T-helper 1 cell treated with Interleukin-12 subunit alpha and Interleukin-12 subunit beta and Interleukin-4 antibody, amounts not matched to agents 30 μg/mL and 1 μg/mL, for 36 hours (primary cell): Measurements from ENCODE around the gene RGS19.
A peak's percentile ranks its signal among the peaks of the same experiment; 100 is the strongest.

ENCODE experiments used
- H3K27ac Mint-ChIP-seq: one replicate; pipeline ENCODE4 v1.8.0; 2021; ENCODE audit warnings: mild to moderate bottlenecking, mixed read lengths
- H3K27me3 Mint-ChIP-seq: one replicate; pipeline ENCODE4 v1.8.0; 2021; ENCODE audit warnings: low read depth, mixed read lengths
- H3K36me3 Mint-ChIP-seq: one replicate; pipeline ENCODE4 v1.8.0; 2021; ENCODE audit warnings: low read depth, mixed read lengths
- H3K4me1 Mint-ChIP-seq: one replicate; pipeline ENCODE4 v1.8.0; 2021; ENCODE audit warnings: low read depth, mixed read lengths
- H3K4me3 Mint-ChIP-seq: one replicate; pipeline ENCODE4 v1.8.0; 2021; ENCODE audit warnings: mild to moderate bottlenecking, moderate library complexity, mixed read lengths
- H3K9me3 Mint-ChIP-seq: one replicate; pipeline ENCODE4 v1.8.0; 2021; ENCODE audit warnings: mixed read lengths

The RGS19 gene

DNA sequence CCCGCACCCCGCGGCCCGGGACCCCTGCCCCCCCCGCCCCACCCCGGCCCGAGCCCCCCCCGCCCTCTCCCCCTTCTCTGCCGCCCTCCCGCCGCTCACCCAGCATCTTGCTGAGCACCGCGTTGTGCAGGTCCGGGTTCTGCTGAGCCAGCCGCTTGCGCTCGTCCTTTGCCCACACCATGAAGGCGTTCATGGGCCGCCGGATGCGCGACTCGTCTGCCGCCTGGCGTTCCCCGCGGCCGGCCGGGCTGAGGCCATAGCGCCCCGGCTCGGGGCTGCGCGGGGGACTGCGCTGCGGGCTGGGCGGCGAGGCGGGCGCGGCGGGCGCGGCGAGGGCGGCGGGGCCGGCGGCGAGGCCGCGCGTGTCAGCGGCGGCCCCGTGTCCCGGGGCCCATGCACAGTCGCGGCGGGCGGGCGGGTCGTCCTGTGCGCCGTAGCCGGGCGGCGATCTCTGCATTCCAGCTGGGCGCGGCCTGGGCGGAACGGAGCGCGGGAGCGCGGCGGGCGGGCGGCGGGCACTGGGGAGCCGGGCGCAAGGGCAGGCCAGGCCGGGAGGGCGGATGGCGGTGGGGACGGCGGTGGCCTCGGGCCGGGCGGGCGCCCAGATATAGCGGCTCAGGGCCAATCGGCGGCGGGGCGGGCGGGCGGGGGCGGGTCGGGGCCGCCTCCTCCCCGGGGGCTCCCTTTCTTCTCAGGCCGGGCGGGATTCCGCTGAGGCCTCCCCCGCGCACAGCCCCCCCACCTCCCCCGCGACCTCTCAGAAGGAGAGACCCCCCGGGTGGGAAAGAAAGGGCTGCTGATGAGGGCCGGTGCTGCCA is 30.0 kb downstream of the RGS19 start, which contains the start of gene SOX18:
Gene SOX18, minus strand, starts transcription at position 580 of the 818 bp plus-strand sequence. Its CDS starts 123 bp downstream, at position 457.
- no peaks in the 10 kb centered on the region for H3K36me3 Mint-ChIP-seq
- H3K27me3 Mint-ChIP-seq: peaks cover 43% of the 10 kb centered on the region
- H3K27ac Mint-ChIP-seq: no peak within 1 kb of the TSS
- peak within 1 kb of the TSS; percentile 71 for H3K4me3 Mint-ChIP-seq
- H3K9me3 Mint-ChIP-seq: no peaks in the 10 kb centered on the region
- peaks cover 10% of the 10 kb centered on the region for H3K4me1 Mint-ChIP-seq

DNA sequence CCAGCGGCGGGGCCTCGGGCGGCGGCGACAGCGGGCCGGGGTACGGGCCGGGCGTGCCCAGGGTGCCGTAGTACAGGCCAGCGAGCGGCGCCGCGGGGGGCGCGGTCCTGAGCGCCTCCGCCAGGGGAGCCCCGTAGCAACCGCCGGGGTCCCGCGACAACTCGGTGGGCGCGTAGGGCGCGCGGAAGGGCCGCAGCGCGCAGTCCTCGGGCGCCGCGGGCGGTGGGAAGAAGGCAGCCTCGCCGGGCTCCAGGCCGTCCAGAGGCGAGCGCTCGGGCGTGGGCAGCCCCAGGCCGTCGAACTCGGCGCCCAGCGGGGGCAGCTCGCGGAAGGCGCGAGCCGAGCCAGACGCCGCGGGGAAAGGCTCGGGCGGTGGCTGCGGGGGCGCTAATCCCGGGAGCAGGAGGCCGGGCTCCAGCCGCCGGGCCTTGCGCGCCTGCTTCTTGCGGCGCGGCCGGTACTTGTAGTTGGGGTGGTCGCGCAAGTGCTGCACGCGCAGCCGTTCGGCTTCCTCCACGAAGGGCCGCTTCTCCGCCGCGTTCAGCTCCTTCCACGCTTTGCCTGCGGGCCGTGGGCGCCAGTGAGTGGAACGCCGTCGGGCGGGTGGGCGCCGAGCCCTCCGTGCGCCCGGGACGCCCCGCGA is 30.8 kb downstream of the RGS19 start:
- Mint-ChIP-seq H3K27me3 (peaks cover 43% of the 10 kb centered on the region), H3K36me3 (no peaks in the 10 kb centered on the region), H3K4me1 (peaks cover 15% of the 10 kb centered on the region), H3K9me3 (no peaks in the 10 kb centered on the region), H3K27ac (no peak overlapping the region), H3K4me3 (no peak overlapping the region)

DNA sequence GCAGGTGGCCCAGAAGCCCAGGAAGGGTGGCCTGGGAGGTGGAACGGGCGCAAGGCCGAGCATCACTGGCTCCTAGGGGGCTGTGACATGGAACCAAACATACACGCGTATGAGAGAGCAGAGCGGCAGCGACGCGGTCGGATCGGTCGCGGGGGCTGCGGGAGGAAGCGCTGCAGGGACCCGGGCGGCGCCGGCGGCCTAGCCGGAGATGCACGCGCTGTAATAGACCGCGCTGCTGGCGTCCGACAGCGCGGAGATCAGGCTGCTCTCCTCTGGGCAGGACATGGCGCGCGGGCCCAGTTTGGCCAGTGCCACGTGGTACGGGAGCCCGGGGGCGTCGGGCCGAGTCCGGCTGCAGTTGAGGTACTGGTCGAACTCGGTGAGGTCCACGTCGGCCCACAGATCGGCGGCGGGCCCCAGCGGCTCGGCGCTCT is 31.3 kb downstream of the RGS19 start:
- Mint-ChIP-seq H3K9me3 (no peaks in the 10 kb centered on the region), H3K4me3 (no peak overlapping the region), H3K27ac (no peak overlapping the region), H3K4me1 (peaks cover 16% of the 10 kb centered on the region), H3K36me3 (no peaks in the 10 kb centered on the region), H3K27me3 (peaks cover 43% of the 10 kb centered on the region)

- Mint-ChIP-seq H3K9me3 (no peaks in the 10 kb centered on the region), H3K36me3 (no peaks in the 10 kb centered on the region), H3K27me3 (peaks cover 43% of the 10 kb centered on the region), H3K4me3 (no peak overlapping the region), H3K4me1 (peaks cover 17% of the 10 kb centered on the region), H3K27ac (no peak overlapping the region)
Measured at GRCh38 chr20:64047046-64047389, 32.3 kb downstream of the RGS19 start.

- Mint-ChIP-seq H3K9me3 (no peaks in the 10 kb centered on the region), H3K27me3 (peaks cover 31% of the 10 kb centered on the region), H3K4me3 (no peak overlapping the region), H3K4me1 (peaks cover 23% of the 10 kb centered on the region), H3K27ac (no peak overlapping the region), H3K36me3 (no peaks in the 10 kb centered on the region)
Measured at GRCh38 chr20:64045346-64046011, 33.8 kb downstream of the RGS19 start.

DNA sequence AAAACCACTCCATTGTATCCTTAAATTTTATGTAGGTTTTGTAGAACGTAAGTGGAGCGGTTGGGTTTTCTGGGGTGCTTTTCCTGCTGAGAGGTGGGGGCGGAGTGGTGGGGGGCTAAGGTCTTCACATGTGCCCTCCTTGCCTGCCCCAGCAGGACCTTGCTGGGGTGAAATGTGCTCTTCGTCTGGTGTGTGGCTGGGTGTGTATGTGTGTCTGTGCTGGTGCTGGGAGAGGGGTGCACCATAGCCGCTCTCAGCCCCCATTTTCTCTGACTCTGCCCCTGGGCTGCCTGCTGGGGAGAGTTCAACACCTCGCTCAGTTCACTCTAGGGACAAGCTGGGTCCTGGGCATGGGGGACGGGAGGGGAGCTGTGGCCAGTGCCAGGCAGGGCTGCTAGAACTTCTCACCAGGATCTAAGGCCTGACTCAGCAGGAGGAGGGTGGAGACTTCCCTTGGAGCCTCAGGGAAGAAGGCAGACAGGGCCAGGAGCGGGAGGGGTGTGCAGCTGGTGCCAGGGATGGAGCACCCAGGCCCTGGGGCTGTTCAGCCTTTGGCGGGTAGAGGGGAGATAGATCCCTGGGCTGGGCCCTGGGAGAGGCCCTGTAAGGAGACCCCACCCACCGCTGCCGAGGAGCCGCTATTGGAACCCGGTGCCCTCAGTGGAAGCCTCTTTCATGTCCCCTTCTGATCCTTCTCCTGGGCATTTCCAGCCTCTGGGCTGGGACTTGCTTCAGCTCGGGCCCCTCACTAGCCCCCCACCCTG is 34.7 kb downstream of the RGS19 start:
- Mint-ChIP-seq H3K36me3 (no peaks in the 10 kb centered on the region), H3K4me1 (peaks cover 28% of the 10 kb centered on the region), H3K27ac (peak overlapping the region; percentile 20), H3K9me3 (no peaks in the 10 kb centered on the region), H3K4me3 (no peak overlapping the region), H3K27me3 (peaks cover 27% of the 10 kb centered on the region)

- Mint-ChIP-seq H3K27ac (peak overlapping the region; percentile 63), H3K9me3 (no peaks in the 10 kb centered on the region), H3K4me1 (peaks cover 31% of the 10 kb centered on the region), H3K27me3 (peaks cover 23% of the 10 kb centered on the region), H3K36me3 (no peaks in the 10 kb centered on the region), H3K4me3 (no peak overlapping the region)
Measured at GRCh38 chr20:64043768-64044167, 35.5 kb downstream of the RGS19 start.

- H3K4me3 Mint-ChIP-seq: peak overlapping the region; percentile 79
- H3K4me1 Mint-ChIP-seq: peaks cover 35% of the 10 kb centered on the region
- no peaks in the 10 kb centered on the region for H3K36me3 Mint-ChIP-seq
- H3K27ac Mint-ChIP-seq: peak overlapping the region; percentile 81
- H3K9me3 Mint-ChIP-seq: no peaks in the 10 kb centered on the region
- peaks cover 16% of the 10 kb centered on the region for H3K27me3 Mint-ChIP-seq
Measured at GRCh38 chr20:64042054-64042781, 37.1 kb downstream of the RGS19 start.

DNA sequence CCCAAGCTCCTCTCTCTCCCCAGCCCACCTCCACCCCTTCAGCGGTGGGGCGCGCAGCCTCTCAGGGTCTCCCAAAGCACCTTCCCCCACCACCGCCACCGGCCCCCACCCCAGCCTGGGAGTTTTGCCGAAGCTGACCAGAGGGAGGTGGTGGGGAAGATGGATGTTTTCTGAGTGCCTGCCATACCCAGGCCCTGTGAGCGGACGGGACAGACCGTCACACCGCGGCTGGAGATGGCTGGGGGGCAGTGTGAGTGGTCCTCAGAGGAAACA is 37.6 kb downstream of the RGS19 start:
- H3K4me3 Mint-ChIP-seq: no peak overlapping the region
- H3K36me3 Mint-ChIP-seq: no peaks in the 10 kb centered on the region
- H3K27me3 Mint-ChIP-seq: peaks cover 11% of the 10 kb centered on the region
- H3K9me3 Mint-ChIP-seq: no peaks in the 10 kb centered on the region
- H3K27ac Mint-ChIP-seq: peak overlapping the region; percentile 55
- peaks cover 40% of the 10 kb centered on the region for H3K4me1 Mint-ChIP-seq

DNA sequence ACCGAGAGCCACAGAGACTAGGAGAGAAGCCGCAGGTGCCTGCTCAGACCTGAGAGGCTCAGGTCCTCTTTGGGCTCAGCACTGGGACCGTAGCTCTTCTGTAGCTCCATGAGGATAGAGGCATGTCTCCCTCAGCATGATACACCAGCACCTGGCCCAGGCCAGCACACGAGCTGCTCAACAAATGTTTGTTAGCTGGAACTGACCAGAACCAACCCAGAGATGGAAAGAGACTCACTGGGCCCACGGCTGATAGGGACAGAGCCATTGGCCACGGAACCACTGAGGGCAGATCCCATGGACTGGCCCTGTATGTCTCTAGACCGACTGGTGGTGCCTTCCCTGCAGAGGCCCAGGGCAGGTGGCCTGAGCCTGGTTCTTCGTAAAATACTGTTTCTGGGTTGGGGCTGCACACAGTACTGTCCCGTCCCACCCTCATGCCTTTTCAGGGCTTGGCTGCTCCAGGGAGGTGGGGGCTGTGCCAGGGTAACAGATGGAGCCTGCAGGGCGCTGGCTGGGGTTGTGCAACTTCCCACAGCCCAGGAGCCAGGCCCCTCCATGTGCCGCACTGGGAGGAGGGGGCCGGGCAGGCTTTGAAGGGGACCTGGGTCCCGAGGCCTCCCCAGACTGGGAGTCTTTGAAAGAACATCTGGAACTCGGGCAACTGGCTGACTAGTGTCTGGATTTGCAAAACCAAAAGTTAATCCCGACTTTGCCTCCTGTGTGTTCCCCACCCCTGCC is 38.1 kb downstream of the RGS19 start:
- Mint-ChIP-seq H3K27ac (peak overlapping the region; percentile 80), H3K4me1 (peaks cover 42% of the 10 kb centered on the region), H3K9me3 (no peaks in the 10 kb centered on the region), H3K27me3 (peaks cover 6% of the 10 kb centered on the region), H3K36me3 (no peaks in the 10 kb centered on the region), H3K4me3 (peak overlapping the region; percentile 66)

GRCh38 chr20:64040231-64041039 is 38.9 kb downstream of the RGS19 start:
- Mint-ChIP-seq H3K27me3 (no peaks in the 10 kb centered on the region), H3K4me1 (peaks cover 38% of the 10 kb centered on the region), H3K27ac (peak overlapping the region; percentile 46), H3K4me3 (peak overlapping the region; percentile 66), H3K36me3 (peaks cover under 1% of the 10 kb centered on the region), H3K9me3 (no peaks in the 10 kb centered on the region)

- Mint-ChIP-seq H3K4me1 (peaks cover 43% of the 10 kb centered on the region), H3K4me3 (peak overlapping the region; percentile 66)
Measured at GRCh38 chr20:64039293-64040160, 39.8 kb downstream of the RGS19 start.

More at GRCh38 chr20:64039293-64040160, 39.8 kb downstream of the RGS19 start:
- Mint-ChIP-seq H3K36me3 (peaks cover 2% of the 10 kb centered on the region), H3K27ac (peak overlapping the region; percentile 71), H3K9me3 (no peaks in the 10 kb centered on the region), H3K27me3 (no peaks in the 10 kb centered on the region)
